IMR-90 (cell line): ENCODE measurements around the gene MLX. TPM values are rescaled to one million over a fixed set of nuclear protein-coding genes. Genes with fewer than 3 reads are reported as not detected.
A peak's percentile ranks its signal among the peaks of the same experiment; 100 is the strongest.

Experiments used
- ATAC-seq: fragments of 200-7000 bp; cut with Tn5 transposase; 2 replicates; pipeline ENCODE4 v1.9.1; 2020; ENCODE audit warnings: low read depth, mild to moderate bottlenecking, moderate library complexity
- BruUV-seq: library from RNA; stranded (reverse); fragments of 400-500 nt; replicated peaks from 2 replicates; lab custom pipeline; 2021; lab: Mats Ljungman, UMichigan
- CTCF ChIA-PET: fragments of 300-600 bp; formaldehyde crosslinking; extraction: SDS; loops from one replicate; lab custom pipeline; 2021; ENCODE audit warnings: antibody characterized with exemption; lab: Yijun Ruan, JAX
- POLR2A ChIA-PET: fragments of 300-600 bp; sonication (Branson Sonifier 250); formaldehyde crosslinking; loops from one replicate; lab custom pipeline; 2022; ENCODE audit warnings: antibody characterized with exemption; ENCODE audit not compliant: unreplicated experiment; lab: Charles Lee
- DNase-seq: peaks from one replicate; pipeline ENCODE4 v3.0.0; 2013
- H2AFZ ChIP-seq: replicated peaks from 2 replicates; pipeline ENCODE3; 2013; ENCODE audit warnings: low read length, mild to moderate bottlenecking; ENCODE audit not compliant: poor library complexity
- H2AK5ac ChIP-seq: 2 replicates; pipeline ENCODE4 v1.6.1; 2013; ENCODE audit warnings: low read depth, low read length, inconsistent platforms
- H2AK9ac ChIP-seq: replicated peaks from 2 replicates; pipeline ENCODE3; 2013; ENCODE audit warnings: mild to moderate bottlenecking, low read depth, low read length, moderate library complexity; ENCODE audit not compliant: poor library complexity
- H2BK120ac ChIP-seq: 2 replicates; pipeline ENCODE4 v1.6.1; 2013; ENCODE audit warnings: low read depth, low read length, inconsistent platforms
- H2BK15ac ChIP-seq: 3 replicates; pipeline ENCODE4 v1.6.1; 2013; ENCODE audit warnings: low read depth, low read length, inconsistent platforms
- H2BK20ac ChIP-seq: 2 replicates; pipeline ENCODE4 v1.6.1; 2013; ENCODE audit warnings: low read depth, mild to moderate bottlenecking, inconsistent platforms, low read length, moderate library complexity
- H2BK5ac ChIP-seq: 2 replicates; pipeline ENCODE4 v1.6.1; 2013; ENCODE audit warnings: mild to moderate bottlenecking, low read depth, low read length, inconsistent platforms; ENCODE audit not compliant: poor library complexity, severe bottlenecking
- H3K14ac ChIP-seq: replicated peaks from 2 replicates; pipeline ENCODE4 v1.6.1; 2013; ENCODE audit warnings: low read depth, low read length, inconsistent platforms
- H3K18ac ChIP-seq: 2 replicates; pipeline ENCODE4 v1.6.1; 2013; ENCODE audit warnings: low read depth, low read length, control low read depth
- H3K23ac ChIP-seq: 2 replicates; pipeline ENCODE4 v1.6.1; 2013; ENCODE audit warnings: low read depth, low read length, inconsistent platforms
- H3K27ac ChIP-seq: 2 replicates; pipeline ENCODE4 v1.5.1; 2013; ENCODE audit warnings: mild to moderate bottlenecking, control low read depth, low read length; ENCODE audit not compliant: insufficient read depth
- H3K27me3 ChIP-seq: 2 replicates; pipeline ENCODE4 v1.6.1; 2013; ENCODE audit warnings: low read length; ENCODE audit not compliant: control insufficient read depth, insufficient read depth
- H3K36me3 ChIP-seq: 2 replicates; pipeline ENCODE4 v1.6.1; 2013; ENCODE audit warnings: low read length, mixed read lengths; ENCODE audit not compliant: control insufficient read depth, insufficient read depth
- H3K4ac ChIP-seq: 2 replicates; pipeline ENCODE4 v1.6.1; 2013; ENCODE audit warnings: low read depth, low read length, inconsistent platforms
- H3K4me1 ChIP-seq: 2 replicates; pipeline ENCODE4 v1.6.1; 2013; ENCODE audit warnings: low read length, mixed read lengths; ENCODE audit not compliant: control insufficient read depth, insufficient read depth
- H3K4me2 ChIP-seq: 2 replicates; pipeline ENCODE4 v1.6.1; 2013; ENCODE audit warnings: low read depth, mild to moderate bottlenecking, control low read depth, low read length, moderate library complexity
- H3K4me3 ChIP-seq: 2 replicates; pipeline ENCODE4 v1.5.1; 2013; ENCODE audit warnings: low read depth, mild to moderate bottlenecking, control low read depth, low read length, moderate library complexity; ENCODE audit not compliant: insufficient read depth
- H3K56ac ChIP-seq: 2 replicates; pipeline ENCODE4 v1.6.1; 2013; ENCODE audit warnings: low read length, inconsistent platforms; ENCODE audit not compliant: insufficient read depth; ENCODE audit errors: extremely low read depth
- H3K79me1 ChIP-seq, 2 experiments: 2 replicates each; pipeline ENCODE4 v1.6.1; 2013; ENCODE audit warnings: low read length in 2 of 2, inconsistent platforms in 1 of 2, low read depth in 1 of 2
- H3K9ac ChIP-seq: 2 replicates; pipeline ENCODE4 v1.6.1; 2013; ENCODE audit warnings: low read depth, low read length, control low read depth
- H3K9me1 ChIP-seq: 2 replicates; pipeline ENCODE4 v1.6.1; 2013; ENCODE audit warnings: low read length, inconsistent platforms; ENCODE audit not compliant: insufficient read depth
- H3K9me3 ChIP-seq: 2 replicates; pipeline ENCODE4 v1.6.1; 2013; ENCODE audit warnings: low read length; ENCODE audit not compliant: control insufficient read depth, insufficient read depth
- H4K20me1 ChIP-seq: 2 replicates; pipeline ENCODE4 v1.6.1; 2013; ENCODE audit warnings: low read length, inconsistent platforms; ENCODE audit not compliant: insufficient read depth
- H4K5ac ChIP-seq: 2 replicates; pipeline ENCODE4 v1.6.1; 2013; ENCODE audit warnings: mild to moderate bottlenecking, low read depth, low read length, control low read depth
- H4K8ac ChIP-seq, 2 experiments: 2 replicates each; pipeline ENCODE4 v1.6.1; 2013; ENCODE audit warnings: low read depth in 2 of 2, low read length in 2 of 2, control low read depth in 1 of 2, inconsistent platforms in 1 of 2
- H4K91ac ChIP-seq: 2 replicates; pipeline ENCODE4 v1.6.1; 2013; ENCODE audit warnings: low read depth, low read length, inconsistent platforms; ENCODE audit not compliant: insufficient read depth
- BHLHE40 ChIP-seq: fragments of 150-350 bp; IDR thresholded peaks from 2 replicates; pipeline ENCODE4 v1.6.1; 2016; ENCODE audit warnings: mild to moderate bottlenecking, low read depth, low read length
- CEBPB ChIP-seq: IDR thresholded peaks from 2 replicates; pipeline ENCODE4 v1.6.1; 2012; ENCODE audit warnings: low read depth, low read length, improper control_type of control experiment
- ELK1 ChIP-seq: fragments of 150-350 bp; IDR thresholded peaks from 2 replicates; pipeline ENCODE4 v1.6.1; 2016; ENCODE audit warnings: low read depth, mild to moderate bottlenecking, low read length, moderate library complexity, borderline replicate concordance
- FOS ChIP-seq: fragments of 150-350 bp; IDR thresholded peaks from 2 replicates; pipeline ENCODE4 v1.6.1; 2016; ENCODE audit warnings: low read depth, low read length
- MAFK ChIP-seq: IDR thresholded peaks from 2 replicates; pipeline ENCODE4 v1.6.1; 2012; ENCODE audit warnings: low read depth, low read length, improper control_type of control experiment
- MAZ ChIP-seq: IDR thresholded peaks from 2 replicates; pipeline ENCODE4 v1.6.1; 2012; ENCODE audit warnings: low read depth, mild to moderate bottlenecking, low read length, improper control_type of control experiment, moderate library complexity, borderline replicate concordance
- NFE2L2 ChIP-seq: fragments of 150-350 bp; IDR thresholded peaks from 2 replicates; pipeline ENCODE4 v1.6.1; 2016; ENCODE audit warnings: low read depth, mild to moderate bottlenecking, low read length
- POLR2A ChIP-seq: IDR thresholded peaks from 2 replicates; pipeline ENCODE4 v1.6.1; 2012; ENCODE audit warnings: mild to moderate bottlenecking, low read depth, low read length
- RAD21 ChIP-seq: IDR thresholded peaks from 2 replicates; pipeline ENCODE4 v1.6.1; 2012; ENCODE audit warnings: low read length, improper control_type of control experiment
- RCOR1 ChIP-seq: IDR thresholded peaks from 2 replicates; pipeline ENCODE4 v1.6.1; 2012; ENCODE audit warnings: mild to moderate bottlenecking, low read length, improper control_type of control experiment; ENCODE audit not compliant: insufficient replicate concordance
- RFX5 ChIP-seq: IDR thresholded peaks from 2 replicates; pipeline ENCODE4 v1.8.0; 2012; ENCODE audit warnings: low read depth, mild to moderate bottlenecking, low read length, moderate library complexity
- SMC3 ChIP-seq: fragments of 150-350 bp; IDR thresholded peaks from 2 replicates; pipeline ENCODE4 v1.6.1; 2016; ENCODE audit warnings: low read depth, mild to moderate bottlenecking, antibody characterized with exemption, low read length, moderate library complexity
- WGBS, 2 experiments: methylation state at CpG; one replicate each; pipeline versions ENCODE4 v1.1.5 to v1.1.7; 2013; ENCODE audit warnings: missing lambda C conversion rate in 2 of 2; ENCODE audit not compliant: insufficient read length in 1 of 2; ENCODE audit errors: extremely low coverage in 2 of 2; 5-methylcytosine and 5-hydroxymethylcytosine counted together
- dilution Hi-C: fragments of 300-500 bp; cut with HindIII; formaldehyde crosslinking; loops from one replicate; pipeline ENCODE4 v1.14.3; 2018; ENCODE audit warnings: low sequenced_read_pairs; ENCODE audit not compliant: unreplicated experiment
- in situ Hi-C: fragments of 300-500 bp; cut with MboI; formaldehyde crosslinking; loops from 3 replicates; pipeline ENCODE4 v1.14.3; 2019; ENCODE audit warnings: low sequenced_read_pairs, inconsistent platforms, mixed read lengths
- intact Hi-C: fragments of 100-400 bp; cut with micrococcal nuclease; formaldehyde crosslinking; loops from 2 replicates; pipeline ENCODE4 v1.10.0; 2022
- polyA plus RNA-seq, 3 experiments: library from polyadenylated mRNA; depleted of rRNA; stranded (reverse); fragments of >200 nt; gene quantifications; 2 replicates each; pipeline ENCODE4 v1.2.3, GENCODE V29; 2012; ENCODE audit warnings: low replicate concordance in 1 of 3
- total RNA-seq: library from RNA; depleted of rRNA; stranded (reverse); fragments of >200 nt; gene quantifications from 2 replicates; pipeline ENCODE4 v1.2.3, GENCODE V29; 2012
- TF ChIP-seq, protein P1 (sequence below): fragments of 150-350 bp; IDR thresholded peaks from 2 replicates; pipeline ENCODE4 v1.6.1; 2017; ENCODE audit warnings: mild to moderate bottlenecking, antibody characterized with exemption, low read length, low read depth

MLX gene
- total and polyA plus RNA-seq, 2 of the 4 experiments (the other 2 are of a cell fraction) = 37.8 to 45.6 TPM

DNA sequence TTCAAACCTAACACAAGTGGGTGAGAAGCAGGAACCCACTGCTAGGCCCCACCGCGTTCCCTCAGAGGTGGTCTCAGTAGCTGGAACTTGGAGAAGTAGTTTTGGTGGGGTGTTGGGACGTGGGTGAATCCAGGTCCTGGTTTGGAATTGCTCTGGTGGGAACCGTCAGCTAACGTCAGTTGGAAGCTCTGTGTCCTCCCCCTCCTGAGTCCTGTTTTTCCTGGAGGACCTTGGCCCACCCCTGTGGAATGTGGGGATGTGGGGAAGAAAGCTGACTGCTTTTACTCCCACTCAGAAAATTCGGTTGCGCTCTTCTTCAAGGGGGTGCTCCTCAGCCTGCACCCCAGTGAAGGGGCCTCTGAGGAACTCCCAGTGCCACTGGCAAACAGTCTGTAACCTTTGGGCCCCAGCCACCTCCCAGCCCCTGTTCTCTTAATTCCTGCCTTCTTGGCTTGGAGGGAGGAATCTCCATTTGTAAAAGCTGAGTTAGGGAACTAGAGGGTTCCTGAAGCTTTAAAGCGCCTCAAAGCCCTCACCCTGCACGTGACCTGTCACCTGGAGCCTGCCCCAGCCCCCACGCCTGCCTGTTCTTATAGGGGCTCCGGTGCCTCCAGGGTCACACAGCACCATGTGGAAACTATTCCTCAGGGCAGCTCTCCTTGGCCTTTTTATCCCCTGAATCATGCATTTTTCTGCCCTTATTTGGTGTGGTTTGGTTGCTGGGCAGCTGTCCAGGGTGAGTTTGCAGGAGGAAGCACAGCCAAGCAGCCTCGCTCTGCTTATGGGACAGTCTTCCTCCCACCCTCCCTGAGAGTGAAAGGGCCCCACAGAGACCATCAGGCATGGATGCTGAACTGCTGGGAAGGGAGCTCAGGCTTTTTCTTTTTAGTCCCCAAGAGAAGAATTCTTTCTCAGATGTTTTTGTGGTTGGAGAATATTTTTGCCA, 47.1 kb upstream of the MLX start:
- Histone ChIP-seq H3K4me3 (no peak overlapping the region), H2AFZ (peak overlapping the region; percentile 75), H3K18ac (peak overlapping the region; percentile 99), H2BK5ac (peak overlapping the region; percentile 99), H3K27me3 (no peaks in the 10 kb centered on the region), H3K27ac (peak overlapping the region; percentile 99), H2BK20ac (peak overlapping the region; percentile 99), H2AK5ac (peak overlapping the region; percentile 100), H2BK15ac (peak overlapping the region; percentile 100), H4K20me1 (no peaks in the 10 kb centered on the region; the same call in 1 of the 2 replicates), H3K79me1 (peaks cover 9 to 58% of the 10 kb centered on the region in 2 experiments; a peak in 3 of 4 replicates), H3K4me1 (peaks cover 59% of the 10 kb centered on the region), H3K4me2 (peak overlapping the region; percentile 39), H4K5ac (peak overlapping the region; percentile 98), H3K9me1 (peaks cover 32% of the 10 kb centered on the region), H4K8ac (peak overlapping the region; percentile 99 to 100), H3K23ac (peak overlapping the region; percentile 100), H3K56ac (peak overlapping the region; percentile 99), H2BK120ac (peak overlapping the region; percentile 100), H4K91ac (peak overlapping the region; percentile 100), H2AK9ac (peak overlapping the region; percentile 100), H3K14ac (peak overlapping the region; percentile 99), H3K9ac (peak overlapping the region; percentile 83), H3K9me3 (no peaks in the 10 kb centered on the region), H3K4ac (peak overlapping the region; percentile 100), H3K36me3 (peaks cover 2% of the 10 kb centered on the region; the same call in 1 of the 2 replicates)
- dilution Hi-C loops (no loop called here), intact Hi-C loops (loop anchor here (2.0 to 10.0 kb wide), 3 partner anchors 97 to 385 kb away; partner anchors contain the start of gene CAVIN1), in situ Hi-C loops (loop anchor here (5.0 to 10.0 kb wide), 2 partner anchors 198 to 295 kb away; no protein-coding TSS in a partner anchor)
- BruUV-seq = no TSS peak
- TF ChIP-seq SMC3 = no peak
- TF ChIP-seq BHLHE40 = peak; percentile 94
- 0 out of 2 replicates have a peak, but pooled peaks have one; percentile 1 for TF ChIP-seq CEBPB
- TF ChIP-seq RFX5 = no peak
- TF ChIP-seq, protein P1, sequence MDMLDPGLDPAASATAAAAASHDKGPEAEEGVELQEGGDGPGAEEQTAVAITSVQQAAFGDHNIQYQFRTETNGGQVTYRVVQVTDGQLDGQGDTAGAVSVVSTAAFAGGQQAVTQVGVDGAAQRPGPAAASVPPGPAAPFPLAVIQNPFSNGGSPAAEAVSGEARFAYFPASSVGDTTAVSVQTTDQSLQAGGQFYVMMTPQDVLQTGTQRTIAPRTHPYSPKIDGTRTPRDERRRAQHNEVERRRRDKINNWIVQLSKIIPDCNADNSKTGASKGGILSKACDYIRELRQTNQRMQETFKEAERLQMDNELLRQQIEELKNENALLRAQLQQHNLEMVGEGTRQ = peak; percentile 87
- peak; percentile 100 for TF ChIP-seq MAZ
- peak; percentile 38 for TF ChIP-seq RCOR1
- peak; percentile 77 for TF ChIP-seq POLR2A
- no peak for TF ChIP-seq ELK1
- TF ChIP-seq NFE2L2 = peak; percentile 55; the same call in 1 of the 2 replicates
- peak; percentile 20; the same call in 1 of the 2 replicates for TF ChIP-seq MAFK
- peak; percentile 57 for TF ChIP-seq FOS
- no peak for TF ChIP-seq RAD21
- ChIA-PET CTCF (interaction anchor here (0.6 to 1.9 kb wide), 2 partner anchors 120 to 197 kb away, joined by 3 to 4 read pairs; no protein-coding TSS in a partner anchor), POLR2A (interaction anchor here (0.6 to 4.2 kb wide), 6 partner anchors 7 to 554 kb away, joined by 3 to 17 read pairs (median 4); partner anchors contain the start of genes CAVIN1 and NAGLU)
- DNase-seq (peak; percentile 99), ATAC-seq (peak; percentile 66)
- whole genome bisulfite sequencing, 2 experiments = no CpG with 5 or more reads among the region's 12 CpGs
